ENCODE data around the gene TBXAS1. TPM values are rescaled to one million over a fixed set of nuclear protein-coding genes. Genes with fewer than 3 reads are reported as not detected.

TBXAS1 gene
- total RNA-seq, 2 experiments from 2014 or later = 0.86 TPM; not detected in 1

DNA sequence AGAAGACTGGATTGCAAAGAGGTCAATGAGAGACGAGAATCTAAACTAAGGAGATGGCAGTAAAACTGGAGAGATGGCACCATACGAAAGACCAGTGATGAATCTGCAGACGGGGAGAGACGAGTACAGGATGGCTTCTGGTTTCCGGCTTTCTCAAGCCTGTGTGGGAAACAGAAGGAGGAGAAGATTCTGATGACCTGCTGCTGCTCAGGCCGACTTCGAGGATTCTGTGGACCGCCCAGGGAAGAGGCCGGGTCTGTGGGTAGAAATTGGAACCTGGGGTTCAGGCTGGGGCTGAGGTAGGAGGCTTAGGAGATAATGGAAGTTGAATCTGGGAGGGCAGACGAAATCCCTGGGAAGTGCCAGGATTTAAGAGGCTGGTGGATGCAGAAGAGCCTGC, 185.1 kb downstream of the TBXAS1 start:
- DNase-seq (ENCODE audit: low spot score) = no peak
- Histone ChIP-seq H2AFZ (ENCODE audit: low read length) (no peak overlapping the region), H4K20me1 (ENCODE audit: insufficient read depth, low read length) (no peaks in the 10 kb centered on the region), H3K79me2 (ENCODE audit: insufficient read depth, low read depth, low read length) (no peaks in the 10 kb centered on the region), H3K9me2 (ENCODE audit: insufficient read depth, low read length) (no peaks in the 10 kb centered on the region), H3K9me3 (ENCODE audit: low read length) (no peaks in the 10 kb centered on the region), H3K4me3 (ENCODE audit: low read depth, low read length, poor library complexity, severe bottlenecking) (no peak overlapping the region), H3K27ac (ENCODE audit: low read depth, low read length, poor library complexity, severe bottlenecking) (no peak overlapping the region), H3K36me3 (ENCODE audit: insufficient read depth, low read length) (no peaks in the 10 kb centered on the region), H3K4me2 (ENCODE audit: low read length) (no peak overlapping the region), H3K4me1 (ENCODE audit: insufficient read depth, low read length, poor library complexity, severe bottlenecking) (no peaks in the 10 kb centered on the region)
- POLR2A ChIA-PET = interaction anchor here (0.6 to 0.8 kb wide), 2 partner anchors 327 to 364 kb away, joined by 4 to 5 read pairs; no protein-coding TSS in a partner anchor
- CTCF ChIA-PET (ENCODE audit: unreplicated experiment) = no interaction called here
- no TSS peak for BruUV-seq (replicated peaks)
- intact Hi-C loops (cut with micrococcal nuclease; ENCODE audit: unreplicated experiment) = no loop called here
- no peak for TF ChIP-seq CTCF (conservative IDR thresholded peaks at IDR 0.05; ENCODE audit: low read length)
- no peak for TF ChIP-seq EZH2phosphoT487 (IDR thresholded peaks at IDR 0.05; ENCODE audit: borderline replicate concordance, low read depth, low read length)

DNA sequence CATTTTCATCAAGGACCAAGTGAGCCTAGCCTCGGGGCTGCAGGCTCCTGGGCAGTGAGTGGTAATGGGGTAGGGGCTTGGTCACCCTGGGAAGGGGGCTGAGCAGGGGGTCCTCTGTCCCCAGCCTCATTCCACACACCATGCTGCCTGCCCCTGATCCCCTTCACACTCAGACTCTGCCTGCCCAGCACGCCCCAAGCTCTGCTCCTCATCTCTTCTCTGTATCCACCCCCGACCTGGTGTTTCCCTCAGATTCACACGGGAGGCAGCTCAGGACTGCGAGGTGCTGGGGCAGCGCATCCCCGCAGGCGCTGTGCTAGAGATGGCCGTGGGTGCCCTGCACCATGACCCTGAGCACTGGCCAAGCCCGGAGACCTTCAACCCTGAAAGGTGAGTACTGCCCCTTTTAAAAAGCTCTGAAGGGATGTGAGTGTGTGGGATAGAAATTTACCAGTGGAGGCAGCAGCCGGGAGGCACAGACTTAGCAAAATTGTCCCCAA, 186.5 kb downstream of the TBXAS1 start:
- no peak for DNase-seq (ENCODE audit: low spot score)
- Histone ChIP-seq H3K36me3 (ENCODE audit: insufficient read depth, low read length) (no peaks in the 10 kb centered on the region), H3K9me3 (ENCODE audit: low read length) (no peaks in the 10 kb centered on the region), H4K20me1 (ENCODE audit: insufficient read depth, low read length) (no peaks in the 10 kb centered on the region), H3K4me3 (ENCODE audit: low read depth, low read length, poor library complexity, severe bottlenecking) (no peak overlapping the region), H3K4me2 (ENCODE audit: low read length) (no peak overlapping the region), H2AFZ (ENCODE audit: low read length) (no peak overlapping the region), H3K9me2 (ENCODE audit: insufficient read depth, low read length) (no peaks in the 10 kb centered on the region), H3K4me1 (ENCODE audit: insufficient read depth, low read length, poor library complexity, severe bottlenecking) (no peaks in the 10 kb centered on the region), H3K79me2 (ENCODE audit: insufficient read depth, low read depth, low read length) (no peaks in the 10 kb centered on the region), H3K27ac (ENCODE audit: low read depth, low read length, poor library complexity, severe bottlenecking) (no peak overlapping the region)
- TF ChIP-seq CTCF (conservative IDR thresholded peaks at IDR 0.05; ENCODE audit: low read length) (no peak), EZH2phosphoT487 (IDR thresholded peaks at IDR 0.05; ENCODE audit: borderline replicate concordance, low read depth, low read length) (no peak)
- POLR2A ChIA-PET = interaction anchor here (0.6 kb wide), 1 partner anchor 13 kb away, joined by 3 read pairs; no protein-coding TSS in a partner anchor
- intact Hi-C loops (cut with micrococcal nuclease; ENCODE audit: unreplicated experiment) = no loop called here
- CTCF ChIA-PET (ENCODE audit: unreplicated experiment) = no interaction called here
- BruUV-seq (replicated peaks) = no TSS peak

- no peaks in the 10 kb centered on the region for H3K9me3 ChIP-seq (ENCODE audit: low read length)
- CTCF ChIA-PET (ENCODE audit: unreplicated experiment) = no interaction called here
- intact Hi-C loops (cut with micrococcal nuclease; ENCODE audit: unreplicated experiment) = no loop called here
- no peak overlapping the region for H3K4me2 ChIP-seq (ENCODE audit: low read length)
- H3K9me2 ChIP-seq (ENCODE audit: insufficient read depth, low read length) = no peaks in the 10 kb centered on the region
- H2AFZ ChIP-seq (ENCODE audit: low read length) = no peak overlapping the region
- H3K79me2 ChIP-seq (ENCODE audit: insufficient read depth, low read depth, low read length) = no peaks in the 10 kb centered on the region
- no peaks in the 10 kb centered on the region for H3K4me1 ChIP-seq (ENCODE audit: insufficient read depth, low read length, poor library complexity, severe bottlenecking)
- H4K20me1 ChIP-seq (ENCODE audit: insufficient read depth, low read length) = no peaks in the 10 kb centered on the region
- H3K27ac ChIP-seq (ENCODE audit: low read depth, low read length, poor library complexity, severe bottlenecking) = no peak overlapping the region
- H3K4me3 ChIP-seq (ENCODE audit: low read depth, low read length, poor library complexity, severe bottlenecking) = no peak overlapping the region
- DNase-seq (ENCODE audit: low spot score) = no peak
- POLR2A ChIA-PET = no interaction called here
- no TSS peak for BruUV-seq (replicated peaks)
- no peaks in the 10 kb centered on the region for H3K36me3 ChIP-seq (ENCODE audit: insufficient read depth, low read length)
- TF ChIP-seq CTCF (conservative IDR thresholded peaks at IDR 0.05; ENCODE audit: low read length) (no peak), EZH2phosphoT487 (IDR thresholded peaks at IDR 0.05; ENCODE audit: borderline replicate concordance, low read depth, low read length) (no peak)
Observed at GRCh38 chr7:140016540-140016939, 187.5 kb downstream of the TBXAS1 start.
